ENCODE data around the gene QRFP. TPM values are rescaled to one million over a fixed set of nuclear protein-coding genes. Genes with fewer than 3 reads are reported as not detected.

Gene QRFP
- total RNA-seq, 1 experiment from 2014 or later: not detected

DNA sequence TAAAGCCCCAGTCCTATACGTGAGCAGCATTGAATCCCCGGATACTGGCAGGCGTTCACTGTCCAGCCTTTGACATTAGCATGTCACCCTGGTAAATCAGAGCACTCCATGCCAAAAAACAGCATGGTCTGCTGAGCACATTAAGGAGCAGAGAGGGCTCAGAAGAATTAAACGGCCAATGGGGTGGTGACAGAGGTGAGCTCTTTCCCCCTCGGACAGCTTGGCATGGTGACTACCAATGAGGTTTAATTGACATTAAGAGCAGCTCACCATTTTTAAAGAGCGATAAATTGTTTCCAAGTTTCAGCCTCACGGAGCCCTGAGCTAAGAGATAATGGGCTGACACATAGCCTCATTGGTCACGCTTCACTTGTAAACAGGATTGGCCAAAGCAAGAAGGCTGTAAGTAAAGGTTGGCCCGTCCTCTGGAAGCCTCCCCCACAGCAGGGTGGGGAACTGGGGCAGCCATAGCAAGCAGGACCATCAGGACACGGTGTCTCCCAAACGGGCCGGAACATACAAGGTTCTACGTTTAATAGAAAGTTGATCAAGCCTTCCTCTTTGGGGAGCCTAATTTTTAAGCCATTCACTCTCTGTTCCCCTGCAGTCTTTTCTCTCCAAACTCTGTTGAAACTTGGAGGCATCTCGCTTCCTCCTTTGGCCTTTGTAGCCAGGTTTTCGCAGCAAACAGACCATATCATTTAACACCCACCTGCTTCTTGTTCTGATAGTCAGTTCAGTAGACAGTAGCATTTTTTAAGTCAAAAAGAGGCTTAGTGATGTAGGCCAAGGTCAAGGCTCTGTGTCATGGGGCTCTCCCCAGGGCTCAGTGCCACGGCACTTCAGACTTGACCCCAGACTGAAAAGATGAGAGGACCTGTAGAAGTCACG, 25.9 kb downstream of the QRFP start:
- in situ Hi-C loops (cut with HindIII; ENCODE audit: low pct_unique_long_range_greater_than_20kb, low sequenced_read_pairs): no loop called here
- no peak for DNase-seq (ENCODE audit: low read depth, low spot score)

DNA sequence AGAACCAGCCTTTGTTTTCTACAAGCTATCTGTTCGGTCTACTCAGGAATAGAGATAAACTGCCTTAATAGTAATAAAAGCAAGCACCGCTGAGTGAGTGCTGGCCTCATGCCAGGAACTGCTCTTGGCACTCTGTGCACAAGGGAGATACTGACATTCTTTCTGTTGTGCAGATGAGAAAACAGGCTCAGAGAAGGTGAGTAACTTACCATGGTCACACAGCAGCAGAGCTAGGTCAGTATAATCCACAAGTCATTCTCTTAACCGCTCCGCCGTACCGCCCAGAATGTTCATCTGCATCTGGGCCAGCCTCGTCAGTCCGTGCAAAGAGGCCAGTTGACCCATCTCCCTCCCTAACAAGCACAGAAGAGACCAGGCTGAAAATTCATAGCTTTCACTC, 27.4 kb downstream of the QRFP start:
- in situ Hi-C loops (cut with HindIII; ENCODE audit: low pct_unique_long_range_greater_than_20kb, low sequenced_read_pairs): no loop called here
- DNase-seq (ENCODE audit: low read depth, low spot score): no peak

DNA sequence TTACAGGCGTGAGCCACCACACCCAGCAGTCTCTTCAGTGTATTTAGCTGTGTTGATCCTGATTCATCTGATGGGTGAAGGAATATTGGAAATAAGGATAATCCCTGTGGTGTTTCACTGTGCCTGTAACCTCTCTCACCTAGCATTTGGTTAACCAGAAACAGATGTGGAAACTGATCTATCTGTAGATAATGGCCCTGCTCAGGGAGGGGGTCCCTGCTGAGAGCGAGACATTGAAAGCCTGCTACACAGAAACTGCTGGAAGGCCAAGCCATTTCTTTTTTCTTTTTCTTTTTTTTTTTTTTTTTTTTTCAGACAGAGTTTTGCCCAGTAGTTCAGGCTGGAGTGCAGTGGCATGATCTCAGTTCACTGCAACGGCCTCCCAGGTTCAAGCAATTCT, 28.4 kb downstream of the QRFP start:
- in situ Hi-C loops (cut with HindIII; ENCODE audit: low pct_unique_long_range_greater_than_20kb, low sequenced_read_pairs): no loop called here
- no peak for DNase-seq (ENCODE audit: low read depth, low spot score)

- in situ Hi-C loops (cut with HindIII; ENCODE audit: low pct_unique_long_range_greater_than_20kb, low sequenced_read_pairs): no loop called here
- no peak for DNase-seq (ENCODE audit: low read depth, low spot score)
Observed at GRCh38 chr9:130867556-130867955, 29.1 kb downstream of the QRFP start.

GRCh38 chr9:130866474-130866965, 30.1 kb downstream of the QRFP start:
- peak; percentile 98 for DNase-seq (ENCODE audit: low read depth, low spot score)
- in situ Hi-C loops (cut with HindIII; ENCODE audit: low pct_unique_long_range_greater_than_20kb, low sequenced_read_pairs): no loop called here

- DNase-seq (ENCODE audit: low read depth, low spot score): no peak
- in situ Hi-C loops (cut with HindIII; ENCODE audit: low pct_unique_long_range_greater_than_20kb, low sequenced_read_pairs): no loop called here
Observed at GRCh38 chr9:130865921-130866320, 30.7 kb downstream of the QRFP start.

DNA sequence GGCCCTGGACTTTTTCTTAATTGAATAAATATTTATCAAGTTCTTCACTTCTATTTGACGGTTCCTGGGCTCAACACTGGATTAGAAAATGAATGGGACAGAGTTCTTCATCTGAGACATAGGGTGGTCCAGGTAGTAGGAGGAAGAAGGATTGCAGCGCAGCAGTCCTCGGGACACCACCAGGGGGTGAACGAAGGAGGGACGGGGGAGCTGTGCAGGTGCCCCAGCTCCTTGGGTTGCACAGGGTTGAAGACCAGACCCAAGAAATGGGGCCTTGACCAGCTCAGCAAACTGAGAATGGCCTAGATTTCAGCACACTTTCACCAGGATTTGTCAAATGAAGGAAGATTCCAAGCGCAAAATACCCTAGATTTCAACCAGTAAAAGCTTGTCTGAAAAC, 32.1 kb downstream of the QRFP start:
- DNase-seq (ENCODE audit: low read depth, low spot score): no peak
- in situ Hi-C loops (cut with HindIII; ENCODE audit: low pct_unique_long_range_greater_than_20kb, low sequenced_read_pairs): no loop called here

DNA sequence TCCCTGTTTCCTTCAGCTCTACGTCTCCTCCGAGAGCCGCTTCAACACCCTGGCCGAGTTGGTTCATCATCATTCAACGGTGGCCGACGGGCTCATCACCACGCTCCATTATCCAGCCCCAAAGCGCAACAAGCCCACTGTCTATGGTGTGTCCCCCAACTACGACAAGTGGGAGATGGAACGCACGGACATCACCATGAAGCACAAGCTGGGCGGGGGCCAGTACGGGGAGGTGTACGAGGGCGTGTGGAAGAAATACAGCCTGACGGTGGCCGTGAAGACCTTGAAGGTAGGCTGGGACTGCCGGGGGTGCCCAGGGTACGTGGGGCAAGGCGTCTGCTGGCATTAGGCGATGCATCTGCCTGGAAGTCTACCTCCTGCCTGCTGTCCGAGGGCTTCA, 33.9 kb downstream of the QRFP start:
- in situ Hi-C loops (cut with HindIII; ENCODE audit: low pct_unique_long_range_greater_than_20kb, low sequenced_read_pairs): no loop called here
- no peak for DNase-seq (ENCODE audit: low read depth, low spot score)

DNA sequence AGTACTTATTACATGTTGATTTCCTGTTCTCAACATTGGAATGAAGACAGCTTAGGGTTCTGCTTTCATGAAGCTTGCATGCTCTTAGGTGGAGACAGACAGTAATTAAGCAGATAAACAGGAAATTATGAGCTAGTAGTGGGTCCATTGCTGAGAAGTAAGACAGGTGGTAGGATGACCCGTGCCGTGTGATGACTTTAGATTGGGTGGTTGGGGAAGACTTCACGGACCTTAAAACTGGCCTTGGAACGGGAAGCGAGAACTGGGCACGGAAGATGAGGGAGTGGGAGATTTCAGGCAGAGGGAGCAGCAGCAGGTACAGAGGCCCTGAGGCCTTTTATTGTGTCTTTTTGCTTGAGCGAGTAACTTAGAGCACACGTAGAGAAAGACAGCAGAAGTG, 34.4 kb downstream of the QRFP start:
- DNase-seq (ENCODE audit: low read depth, low spot score): no peak
- in situ Hi-C loops (cut with HindIII; ENCODE audit: low pct_unique_long_range_greater_than_20kb, low sequenced_read_pairs): no loop called here

DNA sequence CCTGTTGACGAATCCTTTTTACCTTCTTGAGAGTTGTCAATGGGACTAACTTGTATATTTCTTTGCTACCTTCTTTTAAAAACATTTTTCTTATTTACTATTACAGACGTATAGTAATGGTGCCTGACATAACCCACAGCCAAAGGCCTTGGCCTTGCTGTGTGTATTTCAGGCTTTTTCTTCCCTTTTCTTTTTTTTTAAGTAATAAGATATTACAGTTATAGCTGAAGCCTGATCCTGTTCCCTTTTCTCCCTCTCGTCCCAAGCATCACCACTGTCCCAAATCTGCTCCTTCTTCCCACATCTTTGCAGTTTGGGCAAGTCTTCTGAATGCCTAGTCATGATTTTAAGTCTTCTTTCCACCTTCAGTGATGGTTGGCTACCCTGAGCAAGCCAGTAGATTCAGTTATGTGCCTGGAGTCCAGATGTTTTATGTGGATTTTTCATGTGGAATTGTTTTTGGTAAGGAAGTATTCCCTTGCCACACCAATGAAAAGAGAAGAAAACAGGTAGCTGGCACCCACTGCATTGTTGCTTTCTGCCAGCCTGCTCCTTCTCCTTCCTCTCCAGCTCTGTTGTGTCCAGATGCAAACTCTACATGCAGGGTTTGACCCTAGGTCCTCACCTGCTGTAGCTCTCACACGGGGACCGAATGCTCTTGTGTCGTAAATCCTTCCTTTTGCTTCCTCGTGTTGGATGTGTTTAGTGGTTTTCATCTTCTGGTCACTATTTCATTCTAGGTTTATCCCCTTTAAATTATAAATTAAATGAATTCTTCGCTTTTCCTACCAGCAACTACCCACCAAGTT, 35.0 kb downstream of the QRFP start:
- DNase-seq (ENCODE audit: low read depth, low spot score): no peak
- in situ Hi-C loops (cut with HindIII; ENCODE audit: low pct_unique_long_range_greater_than_20kb, low sequenced_read_pairs): no loop called here

- in situ Hi-C loops (cut with HindIII; ENCODE audit: low pct_unique_long_range_greater_than_20kb, low sequenced_read_pairs): no loop called here
- DNase-seq (ENCODE audit: low read depth, low spot score): peak; percentile 85
Observed at GRCh38 chr9:130860458-130861316, 35.9 kb downstream of the QRFP start.

- DNase-seq (ENCODE audit: low read depth, low spot score): no peak
- in situ Hi-C loops (cut with HindIII; ENCODE audit: low pct_unique_long_range_greater_than_20kb, low sequenced_read_pairs): no loop called here
Observed at GRCh38 chr9:130858739-130859705, 37.6 kb downstream of the QRFP start.

- in situ Hi-C loops (cut with HindIII; ENCODE audit: low pct_unique_long_range_greater_than_20kb, low sequenced_read_pairs): no loop called here
- DNase-seq (ENCODE audit: low read depth, low spot score): no peak
Observed at GRCh38 chr9:130857864-130858738, 38.5 kb downstream of the QRFP start.

GRCh38 chr9:130856474-130856873, 40.1 kb downstream of the QRFP start:
- in situ Hi-C loops (cut with HindIII; ENCODE audit: low pct_unique_long_range_greater_than_20kb, low sequenced_read_pairs): no loop called here
- DNase-seq (ENCODE audit: low read depth, low spot score): no peak

GRCh38 chr9:130854835-130855234, 41.8 kb downstream of the QRFP start:
- in situ Hi-C loops (cut with HindIII; ENCODE audit: low pct_unique_long_range_greater_than_20kb, low sequenced_read_pairs): no loop called here
- DNase-seq (ENCODE audit: low read depth, low spot score): no peak

DNA sequence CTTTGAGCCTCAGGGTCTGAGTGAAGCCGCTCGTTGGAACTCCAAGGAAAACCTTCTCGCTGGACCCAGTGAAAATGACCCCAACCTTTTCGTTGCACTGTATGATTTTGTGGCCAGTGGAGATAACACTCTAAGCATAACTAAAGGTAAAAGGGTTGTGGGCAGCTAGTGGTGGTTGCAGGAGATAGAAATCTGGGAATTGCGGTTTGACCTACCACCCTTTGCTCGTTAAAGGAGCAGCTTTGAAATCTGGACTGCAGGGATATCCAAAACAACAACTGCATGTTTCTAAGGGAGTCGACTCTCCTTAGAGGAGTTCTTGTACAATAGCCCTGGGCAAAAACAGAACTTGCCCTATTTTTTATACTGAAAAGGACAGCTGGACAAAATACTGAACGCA, 42.5 kb downstream of the QRFP start:
- in situ Hi-C loops (cut with HindIII; ENCODE audit: low pct_unique_long_range_greater_than_20kb, low sequenced_read_pairs): no loop called here

More for the DNA sequence above, 42.5 kb downstream of the QRFP start:
- DNase-seq (ENCODE audit: low read depth, low spot score): no peak
